22Rv1 (cell line): ENCODE measurements around the gene THEM4.

ENCODE experiments used
- CTCF ChIP-seq: fragments of 450-650 bp; IDR thresholded peaks from 2 replicates; pipeline ENCODE4 v1.5.1; 2017; ENCODE audit warnings: mild to moderate bottlenecking
- ZFX ChIP-seq: fragments of 450-650 bp; IDR thresholded peaks from 2 replicates; pipeline ENCODE4 v1.6.1; 2017; ENCODE audit warnings: antibody characterized with exemption, borderline replicate concordance

GRCh38 chr1:151888972-151889570, 20.2 kb downstream of the THEM4 start:
- TF ChIP-seq CTCF (peak; percentile 79), ZFX (no peak)
